Esophagus squamous epithelium (tissue), 4 donors: ENCODE data around the gene CFAP299.

ENCODE experiments used
- CTCF ChIP-seq, 6 experiments: fragments of 450-650 bp in 4 of 6; fragments of 200-600 bp in 2 of 6; sonication (generic) in 2 of 6; IDR thresholded peaks; one replicate each; pipeline ENCODE4 v1.5.1; 2016 to 2019; ENCODE audit warnings: antibody characterized with exemption in 6 of 6, mild to moderate bottlenecking in 4 of 6, moderate library complexity in 4 of 6
- POLR2A ChIP-seq, 4 donors: fragments of 450-650 bp; IDR thresholded peaks; one replicate each; pipeline ENCODE4 v1.6.1; 2017; ENCODE audit warnings: antibody characterized with exemption in 4 of 4, mild to moderate bottlenecking in 4 of 4, moderate library complexity in 3 of 4

- TF ChIP-seq CTCF (IDR thresholded peaks at IDR 0.05): no peak
- TF ChIP-seq POLR2A (IDR thresholded peaks at IDR 0.05): no peak
Observed at GRCh38 chr4:81007417-81007816, 671.9 kb downstream of the CFAP299 start.
